ENCODE data around the gene PAX7. TPM values are rescaled to one million over a fixed set of nuclear protein-coding genes. Genes with fewer than 3 reads are reported as not detected.

The PAX7 gene
- polyA plus RNA-seq, 2 of the 4 experiments (the other 2 are of a cell fraction) = 0.23 to 0.48 TPM

- no peak for ATAC-seq
- no peaks in the 10 kb centered on the region for H3K4me1 ChIP-seq
- H3K27ac ChIP-seq = no peak overlapping the region
- no peaks in the 10 kb centered on the region for H3K9me3 ChIP-seq
- no peak overlapping the region for H3K4me2 ChIP-seq
- no peak for TF ChIP-seq ZSCAN20 (CRISPR knock-in tag; IDR thresholded peaks at IDR 0.05)
- TF ChIP-seq JUN (IDR thresholded peaks at IDR 0.05) = no peak
- TF ChIP-seq PBX3 (IDR thresholded peaks at IDR 0.05) = no peak
- TF ChIP-seq HMGXB4 (CRISPR knock-in tag; IDR thresholded peaks at IDR 0.05; ENCODE audit: borderline replicate concordance) = no peak
- TF ChIP-seq ZC3H11A (IDR thresholded peaks at IDR 0.05) = no peak
- TF ChIP-seq HOXA7 (CRISPR knock-in tag; IDR thresholded peaks at IDR 0.05) = no peak
- no peak for TF ChIP-seq MAZ (IDR thresholded peaks at IDR 0.05; ENCODE audit: borderline replicate concordance, low read depth, low read length)
- no peak for TF ChIP-seq BHLHE40 (IDR thresholded peaks at IDR 0.05; ENCODE audit: low read depth, low read length)
- no peak for TF ChIP-seq CBX8 (IDR thresholded peaks at IDR 0.05)
- no peak for TF ChIP-seq ZFP36 (IDR thresholded peaks at IDR 0.05; ENCODE audit: borderline replicate concordance, partially characterized antibody)
- WGBS (ENCODE audit: missing lambda C conversion rate) = 84% methylated on average over 12 of the region's 14 CpGs
- FAIRE-seq = no peak
- ChIA-PET POLR2A (no interaction called here), CTCF (interaction anchor here (0.5 to 4.0 kb wide), 7 partner anchors 24 to 1423 kb away, joined by 3 to 18 read pairs (median 3); partner anchors contain the start of gene PADI6)
- H3K4me3 ChIP-seq = no peak overlapping the region
- no peak for DNase-seq (ENCODE audit: low read depth in 1 of 2, low spot score in 1 of 2)
These were observed 164.5 kb downstream of the PAX7 start for GRCh38 chr1:18795002-18795689.

DNA sequence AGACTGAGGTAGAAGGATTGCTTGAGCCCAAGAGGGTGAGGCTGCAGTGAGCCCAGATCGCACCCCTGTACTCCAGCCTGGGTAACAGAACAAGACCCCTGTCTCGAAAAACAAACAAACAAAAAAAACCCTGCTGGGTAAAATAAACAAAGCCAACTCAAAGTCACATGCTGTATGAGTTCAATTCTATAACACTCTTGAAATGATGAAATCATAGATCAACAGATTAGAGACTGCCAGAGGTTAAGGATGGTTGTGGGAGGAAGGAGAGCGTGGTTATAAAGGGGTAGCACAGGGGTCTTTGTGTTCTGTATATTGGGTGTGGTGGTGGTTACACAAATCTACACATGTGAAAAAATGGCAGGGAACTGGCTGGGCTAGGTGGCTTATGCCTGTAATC lies 166.3 kb downstream of the PAX7 start:
- ChIA-PET CTCF (interaction anchor here (4.0 kb wide), 1 partner anchor 200 kb away, joined by 18 read pairs; no protein-coding TSS in a partner anchor), POLR2A (no interaction called here)
- Histone ChIP-seq H3K9me3 (no peaks in the 10 kb centered on the region), H3K4me2 (no peak overlapping the region), H3K4me1 (no peaks in the 10 kb centered on the region), H3K27ac (no peak overlapping the region), H3K4me3 (no peak overlapping the region)
- DNase-seq (ENCODE audit: low read depth in 1 of 2, low spot score in 1 of 2) (no peak), FAIRE-seq (no peak), ATAC-seq (no peak)
- 50% methylated on average over 3 of the region's 3 CpGs for WGBS (ENCODE audit: missing lambda C conversion rate)
- TF ChIP-seq CEBPB (IDR thresholded peaks at IDR 0.05) = no peak
- TF ChIP-seq HDAC2 (IDR thresholded peaks at IDR 0.05) = no peak
- TF ChIP-seq NR3C1 (IDR thresholded peaks at IDR 0.05) = no peak
- no peak for TF ChIP-seq HOXB5 (CRISPR knock-in tag; IDR thresholded peaks at IDR 0.05)
- no peak for TF ChIP-seq PHF8 (IDR thresholded peaks at IDR 0.05; ENCODE audit: borderline replicate concordance, low read depth)
- no peak for TF ChIP-seq HOXA7 (CRISPR knock-in tag; IDR thresholded peaks at IDR 0.05)
- no peak for TF ChIP-seq ATOH8 (CRISPR knock-in tag; IDR thresholded peaks at IDR 0.05; ENCODE audit: low read depth)
- TF ChIP-seq KDM5A (IDR thresholded peaks at IDR 0.05) = no peak
- no peak for TF ChIP-seq BHLHE40 (IDR thresholded peaks at IDR 0.05; ENCODE audit: low read depth, low read length)
- TF ChIP-seq ELK1 (IDR thresholded peaks at IDR 0.05; ENCODE audit: low read depth, low read length) = no peak
- TF ChIP-seq ZFP36 (IDR thresholded peaks at IDR 0.05; ENCODE audit: borderline replicate concordance, partially characterized antibody) = no peak
- TF ChIP-seq EP300 (IDR thresholded peaks at IDR 0.05) = no peak

Small RNAs within 50 kb of the gene (small RNA-seq; reads per million reads assigned to genes)
- gene AL031737.1 = 0 reads per million in 6 experiments

Other genes with a start within 250 kb of the PAX7 start
- gene KLHDC7A, start 149.9 kb upstream of the PAX7 start, polyA plus RNA-seq (2011; rRNA removed) = 0.74 and 1.1 TPM in 2 replicates
- gene KLHDC7A, start 149.9 kb upstream of the PAX7 start, polyA plus RNA-seq (2017; fragmentation: RNase III; extraction: RNeasy Plus Mini Kit Qiagen cat#74134 plus additional on column Dnase treatment) = 2.3 to 2.9 TPM (median 2.3 TPM) in 3 replicates
- gene TAS1R2, start 228.8 kb downstream of the PAX7 start, polyA plus RNA-seq (2011; rRNA removed) = not detected in 2 replicates
- not detected in 3 replicates for gene TAS1R2, start 228.8 kb downstream of the PAX7 start, polyA plus RNA-seq (2017; fragmentation: RNase III; extraction: RNeasy Plus Mini Kit Qiagen cat#74134 plus additional on column Dnase treatment)